Spleen (tissue), 7 donors: ENCODE measurements around the gene NTF4.

Source experiments
- CTCF ChIP-seq, 11 experiments: fragments of 200-600 bp in 7 of 11; fragments of 450-650 bp in 4 of 11; sonication (generic) in 4 of 11; IDR thresholded peaks in 8 of 11; conservative IDR thresholded peaks in 3 of 11; 1 replicate in 7 of 11; 2 replicates in 4 of 11; pipeline versions ENCODE4 v1.4.0 to v1.8.0; 2016 to 2021; ENCODE audit warnings: antibody characterized with exemption in 11 of 11, inconsistent platforms in 4 of 11, mild to moderate bottlenecking in 1 of 11
- POLR2A ChIP-seq, 3 donors: fragments of 450-650 bp; IDR thresholded peaks; one replicate each; pipeline ENCODE4 v1.5.1; 2017; ENCODE audit warnings: antibody characterized with exemption in 3 of 3, mild to moderate bottlenecking in 1 of 3
- POLR2AphosphoS5 ChIP-seq, 3 donors: sonication (generic); formaldehyde crosslinking; IDR thresholded peaks; one replicate each; pipeline ENCODE4 v1.5.1; 2017; ENCODE audit warnings: antibody characterized with exemption in 3 of 3
- donor health status: DM: no; HTN: no; CAD: no; lungs with moderate emphysema.
- donor health status: DM: no; HTN: no; CAD: no.
- donor health status: DM: no; HTN: no; CAD: no.

GRCh38 chr19:49111218-49111998 lies 46.8 kb upstream of the NTF4 start:
- TF ChIP-seq POLR2AphosphoS5 (IDR thresholded peaks at IDR 0.05) = no peak
- no peak for TF ChIP-seq CTCF (IDR thresholded peaks at IDR 0.05 in 8 of 11, conservative IDR thresholded peaks at IDR 0.05 in 3 of 11)
- TF ChIP-seq POLR2A (IDR thresholded peaks at IDR 0.05) = no peak
